Measurements from ENCODE around the gene MRPL54. TPM values are rescaled to one million over a fixed set of nuclear protein-coding genes. Genes with fewer than 3 reads are reported as not detected.

Gene MRPL54
- total RNA-seq, 4 donors from 2014 or later = 23.3 to 86.3 (median 63.3) TPM

- in situ Hi-C loops (cut with MboI; ENCODE audit: low sequenced_read_pairs in 4 of 4) = no loop called here
- H3K9me3 ChIP-seq = no peaks in the 10 kb centered on the region
- ATAC-seq = no peak
- no peak for TF ChIP-seq CTCF (IDR thresholded peaks at IDR 0.05 in 4 of 5, conservative IDR thresholded peaks at IDR 0.05 in 1 of 5)
- no peaks in the 10 kb centered on the region for H3K4me1 ChIP-seq
- no peak overlapping the region for H3K27ac ChIP-seq
- H3K4me3 ChIP-seq = no peak overlapping the region
- peaks cover 0 to 23% of the 10 kb centered on the region in 2 donors for H3K36me3 ChIP-seq
- peaks cover 0 to 6% (median 3%) of the 10 kb centered on the region in 3 donors for H3K27me3 ChIP-seq
- intact Hi-C loops (cut with DNase I; ENCODE audit: low total_unique reads) = no loop called here
- DNase-seq = no peak
Observed at GRCh38 chr19:3746371-3747056, 16.0 kb upstream of the MRPL54 start.

- intact Hi-C loops (cut with DNase I; ENCODE audit: low total_unique reads) = no loop called here
- H3K27me3 ChIP-seq = peaks cover 0 to 6% (median 3%) of the 10 kb centered on the region in 3 donors
- no peaks in the 10 kb centered on the region for H3K4me1 ChIP-seq
- no peak overlapping the region for H3K27ac ChIP-seq
- no peak overlapping the region for H3K4me3 ChIP-seq
- ATAC-seq (no peak), DNase-seq (no peak)
- in situ Hi-C loops (cut with MboI; ENCODE audit: low sequenced_read_pairs in 4 of 4) = no loop called here
- H3K9me3 ChIP-seq = no peaks in the 10 kb centered on the region
- TF ChIP-seq CTCF (IDR thresholded peaks at IDR 0.05 in 4 of 5, conservative IDR thresholded peaks at IDR 0.05 in 1 of 5) (no peak), POLR2A (IDR thresholded peaks at IDR 0.05) (no peak)
- peaks cover 0 to 46% of the 10 kb centered on the region in 2 donors for H3K36me3 ChIP-seq
Observed at GRCh38 chr19:3748965-3749364, 13.5 kb upstream of the MRPL54 start.

- TF ChIP-seq POLR2A (IDR thresholded peaks at IDR 0.05) (no peak), CTCF (IDR thresholded peaks at IDR 0.05 in 4 of 5, conservative IDR thresholded peaks at IDR 0.05 in 1 of 5) (no peak)
- peaks cover 0 to 6% (median 3%) of the 10 kb centered on the region in 3 donors for H3K27me3 ChIP-seq
- H3K4me1 ChIP-seq = no peaks in the 10 kb centered on the region
- ATAC-seq (no peak), DNase-seq (no peak)
- no peak overlapping the region for H3K27ac ChIP-seq
- intact Hi-C loops (cut with DNase I; ENCODE audit: low total_unique reads) = no loop called here
- no peak overlapping the region for H3K4me3 ChIP-seq
- H3K9me3 ChIP-seq = no peaks in the 10 kb centered on the region
- H3K36me3 ChIP-seq = peaks cover 0 to 46% of the 10 kb centered on the region in 2 donors
- in situ Hi-C loops (cut with MboI; ENCODE audit: low sequenced_read_pairs in 4 of 4) = no loop called here
Observed at GRCh38 chr19:3750211-3750610, 12.3 kb upstream of the MRPL54 start.

GRCh38 chr19:3751236-3751635 lies 11.2 kb upstream of the MRPL54 start:
- no peak overlapping the region for H3K27ac ChIP-seq
- DNase-seq (no peak), ATAC-seq (no peak)
- intact Hi-C loops (cut with DNase I; ENCODE audit: low total_unique reads) = no loop called here
- TF ChIP-seq POLR2A (IDR thresholded peaks at IDR 0.05) = no peak
- TF ChIP-seq CTCF (IDR thresholded peaks at IDR 0.05 in 4 of 5, conservative IDR thresholded peaks at IDR 0.05 in 1 of 5) = no peak
- H3K4me3 ChIP-seq = no peak overlapping the region
- H3K27me3 ChIP-seq = peaks cover 0 to 3% (median 2%) of the 10 kb centered on the region in 3 donors
- peaks cover 0 to 46% of the 10 kb centered on the region in 2 donors for H3K36me3 ChIP-seq
- no peaks in the 10 kb centered on the region for H3K9me3 ChIP-seq
- in situ Hi-C loops (cut with MboI; ENCODE audit: low sequenced_read_pairs in 4 of 4) = no loop called here
- H3K4me1 ChIP-seq = no peaks in the 10 kb centered on the region

- Histone ChIP-seq H3K4me1 (no peaks in the 10 kb centered on the region), H3K27me3 (peaks cover 0 to 3% (median 0%) of the 10 kb centered on the region in 3 donors), H3K27ac (no peak overlapping the region), H3K36me3 (peaks cover 0 to 52% of the 10 kb centered on the region in 2 donors), H3K4me3 (no peak overlapping the region), H3K9me3 (no peaks in the 10 kb centered on the region)
- no peak for TF ChIP-seq CTCF (IDR thresholded peaks at IDR 0.05 in 4 of 5, conservative IDR thresholded peaks at IDR 0.05 in 1 of 5)
- no peak for TF ChIP-seq POLR2A (IDR thresholded peaks at IDR 0.05)
- in situ Hi-C loops (cut with MboI; ENCODE audit: low sequenced_read_pairs in 4 of 4) = no loop called here
- intact Hi-C loops (cut with DNase I; ENCODE audit: low total_unique reads) = no loop called here
- ATAC-seq (no peak), DNase-seq (no peak)
Observed at GRCh38 chr19:3752492-3752891, 10.0 kb upstream of the MRPL54 start.
